Panc1 (cell line): ENCODE measurements around the gene RUNX3. TPM values are rescaled to one million over a fixed set of nuclear protein-coding genes. Genes with fewer than 3 reads are reported as not detected.

ENCODE experiments used
- ATAC-seq: fragments of 200-7000 bp; cut with Tn5 transposase; 2 replicates; pipeline ENCODE4 v1.9.1; 2020; ENCODE audit warnings: mild to moderate bottlenecking, moderate library complexity
- BruUV-seq: library from RNA; stranded (reverse); fragments of 400-500 nt; replicated peaks from 2 replicates; lab custom pipeline; 2021; lab: Mats Ljungman, UMichigan
- CTCF ChIA-PET: fragments of 300-600 bp; sonication (Branson Sonifier 250); formaldehyde crosslinking; loops from one replicate; lab custom pipeline; 2022; ENCODE audit warnings: antibody characterized with exemption; lab: Charles Lee
- POLR2A ChIA-PET: fragments of 300-600 bp; sonication (Branson Sonifier 250); formaldehyde crosslinking; loops from one replicate; lab custom pipeline; 2022; ENCODE audit warnings: antibody characterized with exemption; lab: Charles Lee
- DNase-seq: peaks from one replicate; pipeline ENCODE4 v3.0.0-alpha.2; 2010; ENCODE audit warnings: low read depth, low spot score
- H3K27ac ChIP-seq: 2 replicates; pipeline ENCODE4 v1.5.1; 2011; ENCODE audit warnings: mild to moderate bottlenecking, low read length, inconsistent platforms
- H3K27me3 ChIP-seq: fragments of 200-500 bp; sonication (Bioruptor generic); 2 replicates; pipeline ENCODE4 v1.6.0; 2014; ENCODE audit warnings: low read length, inconsistent platforms; ENCODE audit not compliant: control insufficient read depth, insufficient read depth
- H3K36me3 ChIP-seq: fragments of 200-500 bp; sonication (Bioruptor generic); 2 replicates; pipeline ENCODE4 v1.5.1; 2014; ENCODE audit warnings: inconsistent platforms, mild to moderate bottlenecking, low read length, moderate library complexity; ENCODE audit not compliant: control insufficient read depth, insufficient read depth
- H3K4me1 ChIP-seq: 2 replicates; pipeline ENCODE4 v1.5.1; 2011; ENCODE audit warnings: inconsistent platforms, mild to moderate bottlenecking, low read length, moderate library complexity; ENCODE audit not compliant: control insufficient read depth, insufficient read depth
- H3K4me3 ChIP-seq, 2 experiments: 2 replicates each; pipeline ENCODE4 v1.5.1; 2011 to 2012; ENCODE audit warnings: low read depth in 2 of 2, low read length in 2 of 2, mild to moderate bottlenecking in 2 of 2, inconsistent platforms in 1 of 2, moderate library complexity in 1 of 2
- H3K9me3 ChIP-seq: fragments of 200-500 bp; sonication (Bioruptor generic); 2 replicates; pipeline ENCODE4 v1.5.1; 2014; ENCODE audit warnings: low read depth, mild to moderate bottlenecking, inconsistent platforms, low read length, moderate library complexity; ENCODE audit not compliant: control insufficient read depth, insufficient read depth
- CTCF ChIP-seq: fragments of 450-650 bp; IDR thresholded peaks from 2 replicates; pipeline ENCODE4 v1.5.1; 2017; ENCODE audit warnings: mild to moderate bottlenecking
- POLR2AphosphoS5 ChIP-seq: IDR thresholded peaks from 2 replicates; pipeline ENCODE4 v1.6.1; 2012; ENCODE audit warnings: mild to moderate bottlenecking, low read depth, low read length, moderate library complexity
- SIN3A ChIP-seq: IDR thresholded peaks from 2 replicates; pipeline ENCODE4 v1.6.1; 2012; ENCODE audit warnings: low read depth, mild to moderate bottlenecking, low read length, moderate library complexity, borderline replicate concordance; ENCODE audit not compliant: insufficient read depth
- TCF7L2 ChIP-seq: IDR thresholded peaks from 2 replicates; pipeline ENCODE4 v1.6.1; 2011; ENCODE audit warnings: mild to moderate bottlenecking, low read depth, low read length, inconsistent platforms
- in situ Hi-C: cut with HindIII; loops from 2 replicates; pipeline ENCODE4 v1.10.0; 2016; ENCODE audit warnings: low sequenced_read_pairs, low pct_unique_long_range_greater_than_20kb
- intact Hi-C: fragments of 100-400 bp; cut with micrococcal nuclease; formaldehyde crosslinking; loops from one replicate; pipeline ENCODE4 v1.10.0; 2022; ENCODE audit not compliant: unreplicated experiment
- total RNA-seq: library from RNA; stranded (reverse); gene quantifications from one replicate; pipeline ENCODE4 v1.2.1, GENCODE V29; 2021; ENCODE audit not compliant: unreplicated experiment
- TF ChIP-seq, protein P1 (sequence below), 2 experiments: IDR thresholded peaks; 2 replicates each; pipeline ENCODE4 v1.6.1; 2011 to 2012; ENCODE audit warnings: low read depth in 2 of 2, control low read depth in 1 of 2, low read length in 1 of 2, mild to moderate bottlenecking in 1 of 2, moderate library complexity in 1 of 2; ENCODE audit not compliant: insufficient read depth in 1 of 2

The RUNX3 gene
- total RNA-seq, 1 experiment from 2014 or later = 0.10 TPM

DNA sequence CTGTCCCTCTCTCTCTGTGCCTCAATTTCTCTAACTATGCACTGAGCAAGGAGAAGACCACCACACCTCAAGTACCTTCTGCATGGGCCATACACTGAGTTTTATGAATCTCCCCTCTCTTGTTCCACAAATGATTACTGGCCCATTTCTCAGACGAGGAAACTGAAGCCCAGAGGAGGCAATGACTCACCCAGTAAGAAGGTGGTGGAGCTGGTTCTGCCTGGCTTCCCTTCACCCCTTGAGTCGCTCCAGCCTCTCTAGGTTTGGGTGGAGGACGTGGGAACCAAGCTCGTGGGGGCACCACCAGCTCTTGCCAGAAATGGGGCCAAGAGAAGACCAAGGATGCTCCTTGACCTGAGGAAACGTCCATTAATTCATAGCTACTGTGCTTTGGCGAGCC lies 21.3 kb upstream of the RUNX3 start:
- no peak overlapping the region for H3K27ac ChIP-seq
- CTCF ChIA-PET = no interaction called here

DNA sequence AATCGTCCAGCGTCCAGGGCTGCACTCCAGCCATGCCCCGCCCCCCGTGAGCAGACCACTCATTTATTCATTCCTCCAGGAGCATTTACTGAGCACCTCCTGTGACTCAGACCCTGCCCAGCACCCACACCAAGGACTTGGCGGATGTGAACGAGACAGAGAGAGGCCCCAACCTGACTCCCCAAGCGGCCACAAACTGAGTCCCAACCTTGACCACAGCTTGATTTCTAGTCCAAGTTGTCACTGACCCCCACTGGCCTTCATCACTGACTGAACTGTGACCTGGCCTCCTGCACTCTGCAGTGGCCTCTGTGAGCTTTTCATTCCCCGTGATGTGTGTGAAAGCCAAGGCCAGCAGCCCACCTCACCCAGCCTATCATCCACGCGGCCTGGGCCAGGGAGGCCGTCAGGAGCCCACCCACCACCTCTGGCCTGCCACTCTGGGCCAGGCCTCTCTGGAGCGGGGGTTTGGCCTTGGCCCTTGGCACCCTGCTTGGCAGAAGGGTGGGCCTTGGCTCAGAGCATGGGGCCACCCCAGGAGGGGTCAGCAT lies 19.3 kb upstream of the RUNX3 start:
- in situ Hi-C loops (no loop called here), intact Hi-C loops (no loop called here)
- peak; percentile 36; the same call in 1 of the 2 replicates for ATAC-seq
- Histone ChIP-seq H3K27ac (no peak overlapping the region), H3K4me3 (no peak overlapping the region), H3K27me3 (no peaks in the 10 kb centered on the region; the same call in 1 of the 2 replicates), H3K4me1 (no peaks in the 10 kb centered on the region), H3K9me3 (no peaks in the 10 kb centered on the region), H3K36me3 (no peaks in the 10 kb centered on the region)
- BruUV-seq = no TSS peak
- ChIA-PET CTCF (no interaction called here), POLR2A (no interaction called here)
- TF ChIP-seq POLR2AphosphoS5 = no peak
- no peak for TF ChIP-seq TCF7L2
- no peak for TF ChIP-seq SIN3A
- no peak for TF ChIP-seq CTCF
- TF ChIP-seq, protein P1, sequence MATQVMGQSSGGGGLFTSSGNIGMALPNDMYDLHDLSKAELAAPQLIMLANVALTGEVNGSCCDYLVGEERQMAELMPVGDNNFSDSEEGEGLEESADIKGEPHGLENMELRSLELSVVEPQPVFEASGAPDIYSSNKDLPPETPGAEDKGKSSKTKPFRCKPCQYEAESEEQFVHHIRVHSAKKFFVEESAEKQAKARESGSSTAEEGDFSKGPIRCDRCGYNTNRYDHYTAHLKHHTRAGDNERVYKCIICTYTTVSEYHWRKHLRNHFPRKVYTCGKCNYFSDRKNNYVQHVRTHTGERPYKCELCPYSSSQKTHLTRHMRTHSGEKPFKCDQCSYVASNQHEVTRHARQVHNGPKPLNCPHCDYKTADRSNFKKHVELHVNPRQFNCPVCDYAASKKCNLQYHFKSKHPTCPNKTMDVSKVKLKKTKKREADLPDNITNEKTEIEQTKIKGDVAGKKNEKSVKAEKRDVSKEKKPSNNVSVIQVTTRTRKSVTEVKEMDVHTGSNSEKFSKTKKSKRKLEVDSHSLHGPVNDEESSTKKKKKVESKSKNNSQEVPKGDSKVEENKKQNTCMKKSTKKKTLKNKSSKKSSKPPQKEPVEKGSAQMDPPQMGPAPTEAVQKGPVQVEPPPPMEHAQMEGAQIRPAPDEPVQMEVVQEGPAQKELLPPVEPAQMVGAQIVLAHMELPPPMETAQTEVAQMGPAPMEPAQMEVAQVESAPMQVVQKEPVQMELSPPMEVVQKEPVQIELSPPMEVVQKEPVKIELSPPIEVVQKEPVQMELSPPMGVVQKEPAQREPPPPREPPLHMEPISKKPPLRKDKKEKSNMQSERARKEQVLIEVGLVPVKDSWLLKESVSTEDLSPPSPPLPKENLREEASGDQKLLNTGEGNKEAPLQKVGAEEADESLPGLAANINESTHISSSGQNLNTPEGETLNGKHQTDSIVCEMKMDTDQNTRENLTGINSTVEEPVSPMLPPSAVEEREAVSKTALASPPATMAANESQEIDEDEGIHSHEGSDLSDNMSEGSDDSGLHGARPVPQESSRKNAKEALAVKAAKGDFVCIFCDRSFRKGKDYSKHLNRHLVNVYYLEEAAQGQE (IDR thresholded peaks at IDR 0.05; ENCODE audit: insufficient read depth in 1 of 2, low read depth in 2 of 2, low read length in 1 of 2) = no peak
- no peak for DNase-seq

More for the DNA sequence above, 21.3 kb upstream of the RUNX3 start:
- ATAC-seq = no peak
- BruUV-seq = no TSS peak
- Histone ChIP-seq H3K4me3 (no peak overlapping the region), H3K4me1 (no peaks in the 10 kb centered on the region), H3K9me3 (no peaks in the 10 kb centered on the region), H3K27me3 (no peaks in the 10 kb centered on the region), H3K36me3 (no peaks in the 10 kb centered on the region)
- POLR2A ChIA-PET = interaction anchor here (0.6 kb wide), 3 partner anchors 70 to 131 kb away, joined by 4 to 10 read pairs (median 7); no protein-coding TSS in a partner anchor
- no peak for DNase-seq
- TF ChIP-seq CTCF = no peak
- no peak for TF ChIP-seq POLR2AphosphoS5
- no peak for TF ChIP-seq TCF7L2
- TF ChIP-seq, protein P1 (IDR thresholded peaks at IDR 0.05; ENCODE audit: insufficient read depth in 1 of 2, low read depth in 2 of 2, low read length in 1 of 2) = no peak
- no peak for TF ChIP-seq SIN3A
- in situ Hi-C loops (no loop called here), intact Hi-C loops (no loop called here)
